ENCODE results near the gene ATM.

The ATM gene

DNA sequence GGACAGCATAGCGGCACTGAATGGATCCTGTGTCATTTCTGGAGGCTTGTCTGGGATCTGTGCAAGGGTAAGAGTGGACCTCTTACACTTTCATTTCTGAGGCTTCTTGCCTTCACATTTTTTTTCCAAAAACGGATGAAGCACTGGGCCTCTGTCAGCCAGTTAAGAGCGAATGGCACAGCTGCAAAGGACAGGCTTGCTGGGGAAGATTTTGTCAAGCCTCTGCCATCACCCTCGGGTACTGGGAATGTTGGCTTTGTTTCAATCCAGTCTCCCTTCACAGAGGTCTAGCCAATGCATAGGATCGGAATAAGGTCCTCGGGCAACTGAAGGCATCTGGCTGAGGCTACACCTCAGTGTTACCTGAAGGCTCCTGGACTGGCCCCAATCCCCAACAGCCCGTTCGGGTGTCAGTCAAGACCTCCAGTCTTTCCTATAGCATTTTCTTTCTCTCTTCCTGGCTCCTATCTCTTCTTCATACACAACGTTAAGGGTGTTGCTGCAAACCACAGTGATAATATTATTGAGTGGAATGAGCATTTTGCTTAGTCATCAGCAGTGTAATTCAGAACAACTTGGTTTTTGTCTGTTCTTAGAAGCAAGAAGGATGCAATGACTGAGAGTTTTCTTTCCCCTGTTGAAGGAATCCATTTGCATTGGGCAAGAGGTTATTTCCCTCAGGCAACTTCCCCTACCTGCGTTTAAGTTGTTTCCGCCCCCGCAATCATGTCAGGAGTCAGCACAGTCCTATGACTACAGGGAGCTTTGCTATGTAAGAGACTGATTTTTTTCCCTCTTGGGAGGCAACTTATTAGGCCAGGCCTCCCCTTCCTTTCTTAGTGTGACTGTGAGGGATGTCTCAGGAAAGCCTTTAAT is 23.2 kb upstream of the ATM start:
- H3K27ac ChIP-seq = peak overlapping the region in 10 of 11 experiments; percentile 9 to 72 (median 46); a peak in 14 of 22 replicates
- H3K4me1 ChIP-seq = peaks cover 0 to 64% (median 22%) of the 10 kb centered on the region in 10 experiments; a peak in 13 of 20 replicates
- TF ChIP-seq Cebpa-rat (IDR thresholded peaks at IDR 0.05) = peak in 1 of 11 experiments; percentile 30; a peak in 1 of 22 replicates
- H3K27me3 ChIP-seq = no peaks in the 10 kb centered on the region
- H3K9me3 ChIP-seq (replicated peaks in 1 of 11) = peaks cover 15 to 43% (median 27%) of the 10 kb centered on the region in 11 experiments
- peak overlapping the region in 3 of 11 experiments; percentile 9 to 49 (median 36); a peak in 4 of 22 replicates for H3K9ac ChIP-seq
- H4K20me1 ChIP-seq = peaks cover 0 to 38% (median 13%) of the 10 kb centered on the region in 11 experiments; a peak in 9 of 22 replicates
- no peak overlapping the region for H3K4me3 ChIP-seq
- H3K4me2 ChIP-seq = peak overlapping the region in 7 of 11 experiments; percentile 14 to 72 (median 65); a peak in 12 of 22 replicates
- H3K36me3 ChIP-seq = peaks cover 53 to 100% (median 92%) of the 10 kb centered on the region in 11 experiments

DNA sequence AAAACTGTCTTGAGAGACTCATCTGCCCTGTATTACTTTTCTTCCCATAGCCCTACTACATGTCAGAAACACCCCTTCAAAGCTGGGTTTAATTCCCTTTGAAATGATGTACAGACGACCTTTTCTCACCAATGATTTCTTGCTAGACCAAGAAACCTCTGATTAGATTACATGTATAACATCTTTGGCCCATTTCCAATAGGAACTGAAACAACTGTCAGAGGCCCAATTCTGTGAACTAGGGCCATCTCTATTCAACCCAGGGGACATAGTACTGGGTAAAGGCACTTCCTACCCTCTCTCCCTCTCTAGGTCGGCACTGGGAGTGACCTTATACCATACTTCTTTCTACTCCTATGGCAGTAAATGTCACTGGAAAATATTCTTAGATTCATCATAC is 19.8 kb upstream of the ATM start:
- H3K9me3 ChIP-seq (replicated peaks in 1 of 11) = peaks cover 49 to 77% (median 61%) of the 10 kb centered on the region in 11 experiments
- H3K4me2 ChIP-seq = peak overlapping the region in 4 of 11 experiments; percentile 1 to 38 (median 14); a peak in 4 of 22 replicates
- H3K9ac ChIP-seq = no peak overlapping the region
- peaks cover 0 to 4% (median 0%) of the 10 kb centered on the region in 11 experiments; a peak in 2 of 22 replicates for H3K27me3 ChIP-seq
- H3K4me1 ChIP-seq = peaks cover 0 to 59% (median 22%) of the 10 kb centered on the region in 10 experiments; a peak in 13 of 20 replicates
- H3K36me3 ChIP-seq = peaks cover 58 to 100% (median 97%) of the 10 kb centered on the region in 11 experiments
- H3K27ac ChIP-seq = no peak overlapping the region
- H4K20me1 ChIP-seq = peaks cover 0 to 34% (median 13%) of the 10 kb centered on the region in 11 experiments; a peak in 9 of 22 replicates
- no peak overlapping the region for H3K4me3 ChIP-seq
- TF ChIP-seq Cebpa-rat (IDR thresholded peaks at IDR 0.05) = no peak

DNA sequence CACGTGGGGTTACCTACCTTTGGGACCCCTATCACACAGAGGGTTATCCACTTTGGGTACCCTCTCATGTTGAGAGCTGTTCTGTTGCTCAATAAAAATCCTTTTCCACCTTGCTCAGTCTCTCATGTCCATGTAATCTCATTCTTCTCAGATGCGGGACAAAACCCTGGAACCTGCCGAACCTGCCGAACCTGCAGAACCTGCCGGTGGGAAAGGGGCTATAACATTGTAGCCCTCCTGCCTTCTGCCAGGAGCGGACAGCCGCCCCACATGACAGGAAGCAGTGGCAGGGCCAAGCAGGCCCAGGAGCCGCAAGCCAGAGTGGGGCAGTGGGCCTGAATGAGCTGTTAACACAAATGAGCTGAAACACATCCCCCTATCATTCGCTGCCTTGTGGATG is 18.5 kb upstream of the ATM start:
- Histone ChIP-seq H3K4me3 (peak overlapping the region in 5 of 10 experiments; percentile 18 to 49 (median 35); a peak in 7 of 20 replicates), H3K4me1 (peaks cover 0 to 46% (median 19%) of the 10 kb centered on the region in 10 experiments; a peak in 13 of 20 replicates), H3K4me2 (no peak overlapping the region), H3K36me3 (peaks cover 64 to 100% (median 98%) of the 10 kb centered on the region in 11 experiments), H3K9ac (no peak overlapping the region), H3K9me3 (replicated peaks in 1 of 11) (peaks cover 62 to 82% (median 74%) of the 10 kb centered on the region in 11 experiments), H4K20me1 (peaks cover 0 to 26% (median 9%) of the 10 kb centered on the region in 11 experiments; a peak in 7 of 22 replicates), H3K27ac (no peak overlapping the region), H3K27me3 (peaks cover 0 to 4% (median 0%) of the 10 kb centered on the region in 11 experiments; a peak in 2 of 22 replicates)
- no peak for TF ChIP-seq Cebpa-rat (IDR thresholded peaks at IDR 0.05)

DNA sequence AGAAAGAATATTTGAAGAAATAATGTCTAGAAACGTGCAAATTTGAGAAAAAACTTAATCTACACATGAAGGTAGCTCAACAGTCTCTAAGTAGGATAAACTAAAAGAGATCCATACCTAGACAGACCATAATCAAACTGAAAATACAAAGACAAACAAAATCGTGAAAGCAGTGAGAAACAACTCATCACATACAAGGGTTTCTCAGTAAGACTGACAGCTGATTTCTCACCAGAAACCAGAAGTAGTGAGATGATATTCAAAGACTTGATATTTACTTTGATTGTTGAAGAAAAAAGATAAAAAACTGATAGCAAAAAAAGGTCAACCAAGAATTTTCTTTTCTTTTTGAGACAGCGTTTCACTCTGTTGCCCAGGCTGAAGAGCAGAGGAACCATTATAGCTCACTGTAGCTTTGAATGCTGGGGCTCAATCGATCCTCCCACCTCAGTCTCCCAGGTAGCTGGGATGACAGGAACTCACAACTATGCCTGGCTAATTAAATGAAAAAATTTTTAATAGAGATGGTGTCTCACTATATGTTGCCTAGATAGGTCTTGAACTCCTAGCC is 17.9 kb upstream of the ATM start:
- peaks cover 0 to 4% (median 0%) of the 10 kb centered on the region in 11 experiments; a peak in 2 of 22 replicates for H3K27me3 ChIP-seq
- no peak for TF ChIP-seq Cebpa-rat (IDR thresholded peaks at IDR 0.05)
- no peak overlapping the region for H3K9ac ChIP-seq
- no peak overlapping the region for H3K4me2 ChIP-seq
- peaks cover 68 to 88% (median 80%) of the 10 kb centered on the region in 11 experiments for H3K9me3 ChIP-seq (replicated peaks in 1 of 11)
- H3K4me1 ChIP-seq = peaks cover 0 to 40% (median 13%) of the 10 kb centered on the region in 10 experiments; a peak in 13 of 20 replicates
- peak overlapping the region in 5 of 10 experiments; percentile 15 to 54 (median 31); a peak in 6 of 20 replicates for H3K4me3 ChIP-seq
- peaks cover 67 to 100% (median 100%) of the 10 kb centered on the region in 11 experiments for H3K36me3 ChIP-seq
- peaks cover 0 to 21% (median 7%) of the 10 kb centered on the region in 11 experiments; a peak in 6 of 22 replicates for H4K20me1 ChIP-seq
- no peak overlapping the region for H3K27ac ChIP-seq

- Histone ChIP-seq H3K36me3 (peaks cover 79 to 100% (median 100%) of the 10 kb centered on the region in 11 experiments), H3K4me1 (peaks cover 0 to 28% (median 7%) of the 10 kb centered on the region in 10 experiments; a peak in 12 of 20 replicates), H3K9me3 (replicated peaks in 1 of 11) (peaks cover 80 to 99% (median 91%) of the 10 kb centered on the region in 11 experiments), H3K27ac (no peak overlapping the region), H3K27me3 (peaks cover 0 to 4% (median 0%) of the 10 kb centered on the region in 11 experiments; a peak in 2 of 22 replicates), H3K9ac (no peak overlapping the region), H3K4me3 (peak overlapping the region in 8 of 10 experiments; percentile 31 to 54 (median 42); a peak in 15 of 20 replicates), H3K4me2 (no peak overlapping the region), H4K20me1 (peaks cover 0 to 13% (median 0%) of the 10 kb centered on the region in 11 experiments; a peak in 4 of 22 replicates)
- no peak for TF ChIP-seq Cebpa-rat (IDR thresholded peaks at IDR 0.05)
Observed at GRCh38 chr11:108206171-108206570, 16.7 kb upstream of the ATM start.

GRCh38 chr11:108206969-108207682 is 15.7 kb upstream of the ATM start:
- no peak for TF ChIP-seq Cebpa-rat (IDR thresholded peaks at IDR 0.05)
- Histone ChIP-seq H3K4me3 (peak overlapping the region in 9 of 10 experiments; percentile 29 to 54 (median 40); a peak in 18 of 20 replicates), H3K27ac (no peak overlapping the region), H3K9me3 (replicated peaks in 1 of 11) (peaks cover 89 to 100% (median 99%) of the 10 kb centered on the region in 11 experiments), H3K4me1 (peaks cover 0 to 19% (median 7%) of the 10 kb centered on the region in 10 experiments; a peak in 11 of 20 replicates), H3K9ac (no peak overlapping the region), H3K36me3 (peaks cover 86 to 100% (median 100%) of the 10 kb centered on the region in 11 experiments), H4K20me1 (peaks cover 0 to 4% (median 0%) of the 10 kb centered on the region in 11 experiments; a peak in 3 of 22 replicates), H3K4me2 (no peak overlapping the region), H3K27me3 (peaks cover 0 to 4% (median 0%) of the 10 kb centered on the region in 11 experiments; a peak in 2 of 22 replicates)

DNA sequence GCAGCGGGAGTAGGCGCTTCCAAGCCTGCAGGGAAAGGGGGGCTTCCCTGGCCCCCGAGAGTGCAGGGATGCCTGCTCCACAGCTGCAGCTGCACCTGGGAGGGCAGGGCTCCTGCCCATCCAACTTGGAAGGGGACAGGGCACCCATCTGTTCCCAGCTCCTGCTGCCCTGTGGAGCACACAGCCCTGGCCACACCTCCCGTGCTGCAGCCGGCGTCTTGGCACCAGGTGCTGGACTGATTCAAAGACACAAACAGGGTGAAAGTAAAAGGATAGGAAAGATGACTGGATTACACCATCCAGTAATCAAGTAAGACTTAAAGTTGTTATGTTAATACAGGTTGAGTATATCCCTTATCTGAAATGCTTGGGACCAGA is 15.2 kb upstream of the ATM start:
- Histone ChIP-seq H4K20me1 (no peaks in the 10 kb centered on the region; a peak in 1 of 22 replicates), H3K4me3 (peak overlapping the region in 9 of 10 experiments; percentile 29 to 54 (median 40); a peak in 17 of 20 replicates), H3K27ac (no peak overlapping the region), H3K27me3 (peaks cover 0 to 4% (median 0%) of the 10 kb centered on the region in 11 experiments; a peak in 2 of 22 replicates), H3K4me1 (peaks cover 0 to 15% (median 7%) of the 10 kb centered on the region in 10 experiments; a peak in 11 of 20 replicates), H3K9ac (no peak overlapping the region), H3K4me2 (no peak overlapping the region), H3K9me3 (replicated peaks in 1 of 11) (peaks cover 95 to 100% (median 99%) of the 10 kb centered on the region in 11 experiments), H3K36me3 (peaks cover 90 to 100% (median 100%) of the 10 kb centered on the region in 11 experiments)
- TF ChIP-seq Cebpa-rat (IDR thresholded peaks at IDR 0.05) = no peak
